K562 (cell line): ENCODE data around the gene F12. TPM values are rescaled to one million over a fixed set of nuclear protein-coding genes. Genes with fewer than 3 reads are reported as not detected.
A peak's percentile ranks its signal among the peaks of the same experiment; 100 is the strongest.

Source experiments
- CEBPZ ChIP-seq: fragments of 150-350 bp; IDR thresholded peaks from 2 replicates; pipeline ENCODE4 v1.6.1; 2014; ENCODE audit warnings: low read depth, mild to moderate bottlenecking, low read length, borderline replicate concordance
- ELK1 ChIP-seq: sonication (generic); formaldehyde crosslinking; IDR thresholded peaks from 2 replicates; pipeline ENCODE4 v1.8.1; 2022; ENCODE audit warnings: missing genetic modification reagents
- GTF2E2 ChIP-seq: fragments of 200-800 bp; sonication (Bioruptor generic); IDR thresholded peaks from 2 replicates; pipeline ENCODE4 v1.6.1; 2016; ENCODE audit warnings: missing genetic modification characterization, missing compliant biosample characterization
- HCFC1 ChIP-seq: IDR thresholded peaks from 2 replicates; pipeline ENCODE4 v1.6.1; 2012; ENCODE audit warnings: low read depth, low read length, improper control_type of control experiment
- HDAC2 ChIP-seq: fragments of 450-650 bp; IDR thresholded peaks from 2 replicates; pipeline ENCODE4 v1.6.1; 2016; ENCODE audit warnings: mild to moderate bottlenecking
- SRSF1 ChIP-seq: fragments of 200-400 bp; formaldehyde crosslinking; IDR thresholded peaks from 2 replicates; pipeline ENCODE4 v1.6.1; 2017; ENCODE audit warnings: mild to moderate bottlenecking, low read depth, low read length, moderate library complexity
- TFE3 ChIP-seq: fragments of 450-650 bp; formaldehyde crosslinking; IDR thresholded peaks from 2 replicates; pipeline ENCODE4 v1.4.0; 2020; ENCODE audit warnings: mild to moderate bottlenecking, mixed read lengths
- ZBTB49 ChIP-seq: sonication (generic); formaldehyde crosslinking; IDR thresholded peaks from 2 replicates; pipeline ENCODE4 v1.8.0; 2022; ENCODE audit warnings: missing genetic modification reagents, mild to moderate bottlenecking, borderline replicate concordance
- ZNF407 ChIP-seq: fragments of 450-650 bp; IDR thresholded peaks from 2 replicates; pipeline ENCODE4 v1.6.1; 2016; ENCODE audit warnings: low read depth
- polyA plus RNA-seq, 8 experiments: library from polyadenylated mRNA; depleted of rRNA in 4 of 8; stranded (reverse) in 5 of 8; unstranded in 3 of 8; fragments of >200 nt; fragmentation: Nextera tagmentation in 2 of 8; fragmentation: Illumina TruSeq in 1 of 8; extraction: Ambion mirVana in 2 of 8; extraction: Trizol in 1 of 8; gene quantifications; 2 replicates each; pipeline versions ENCODE4 v1.2.1 to v1.2.3, GENCODE V29; 2011 to 2014; ENCODE audit warnings: inconsistent platforms in 1 of 8, missing spikeins in 1 of 8
- total RNA-seq, 7 experiments: library from RNA; depleted of rRNA in 6 of 7; stranded (reverse); fragments of >200 nt in 6 of 7; fragmentation: Illumina TruSeq in 2 of 7; extraction: Trizol in 2 of 7; gene quantifications; 2 replicates each; pipeline versions ENCODE4 v1.2.1 to v1.2.3, GENCODE V29; 2011 to 2021; ENCODE audit warnings: low replicate concordance in 1 of 7

Gene F12
- total and polyA plus RNA-seq, 9 of the 15 experiments (the other 6 are each of a cell fraction or from before 2014, with no cell fraction given), result 0.59 to 18.3 (median 3.6) TPM

GRCh38 chr5:177455036-177455660 is 45.8 kb upstream of the F12 start (continued):
- TF ChIP-seq ZBTB49 (CRISPR knock-in tag) (no peak), ZNF407 (peak; percentile 24; the same call in 1 of the 2 replicates), HCFC1 (peak; percentile 59), HDAC2 (0 out of 2 replicates have a peak, but pooled peaks have one; percentile 5), ELK1 (CRISPR knock-in tag) (0 out of 2 replicates have a peak, but pooled peaks have one; percentile 90), GTF2E2 (tag) (no peak), CEBPZ (no peak), SRSF1 (no peak), TFE3 (no peak)
